Bladder microvascular endothelial cell (primary cell): Measurements from ENCODE around the gene ZNF708. TPM values are rescaled to one million over a fixed set of nuclear protein-coding genes. Genes with fewer than 3 reads are reported as not detected.

ENCODE experiments used
- total RNA-seq: library from RNA; depleted of rRNA; stranded (reverse); fragments of >200 nt; gene quantifications from 2 replicates; pipeline ENCODE4 v1.2.3, GENCODE V29; 2014

Gene ZNF708
- 3.9 and 13.2 TPM in 2 replicates for total RNA-seq

GRCh38 chr19:21328885-21329605 is at the start of gene ZNF708:
TSS of gene ZNF708 (minus strand) at chr19:21329410. CDS start at chr19:21329212, 198 bp downstream.

GRCh38 chr19:21358768-21359451 is 29.7 kb upstream of the ZNF708 start, which contains the start of gene ZNF738:
TSS of gene ZNF738 (plus strand) at chr19:21359000. CDS start at chr19:21359141, 141 bp downstream.

Other genes starting within 250 kb of the ZNF708 start
- 4.4 and 9.6 TPM in 2 replicates for gene ZNF714, start 247.2 kb downstream of the ZNF708 start, total RNA-seq
- 5.0 and 14.3 TPM in 2 replicates for gene ZNF431, start 187.4 kb downstream of the ZNF708 start, total RNA-seq
- 3.7 and 5.4 TPM in 2 replicates for gene ZNF738, start 29.6 kb upstream of the ZNF708 start, total RNA-seq
- 11.3 and 38.0 TPM in 2 replicates for gene ZNF493, start 67.7 kb upstream of the ZNF708 start, total RNA-seq
- 2.8 and 3.1 TPM in 2 replicates for gene ZNF429, start 176.2 kb upstream of the ZNF708 start, total RNA-seq